GM21515 (cell line): ENCODE measurements around the gene FAM118A.
"Not testable (repeated sequence)": the region's sequence is repeated elsewhere in the genome, so short reads cannot be mapped to it uniquely, and the experiment has no call there.

ENCODE experiments used
- ATAC-seq: cut with Tn5 transposase; IDR thresholded peaks from one replicate; pipeline ENCODE4 v1.9.1; 2021; ENCODE audit not compliant: unreplicated experiment

FAM118A gene

GRCh38 chr22:45308391-45308956, 1.3 kb upstream of the FAM118A start:
- ATAC-seq: no peak

- ATAC-seq: no peak
Measured at GRCh38 chr22:45308957-45309421, 745 bp upstream of the FAM118A start.

GRCh38 chr22:45310331-45310976, 720 bp downstream of the FAM118A start:
- no peak for ATAC-seq

- ATAC-seq: no peak
Measured at GRCh38 chr22:45310977-45311531, 1.3 kb downstream of the FAM118A start.

- no peak for ATAC-seq
Measured at GRCh38 chr22:45312415-45312814, 2.7 kb downstream of the FAM118A start.

GRCh38 chr22:45312856-45313255, 3.1 kb downstream of the FAM118A start:
- no peak for ATAC-seq

GRCh38 chr22:45314054-45314721, 4.5 kb downstream of the FAM118A start:
- no peak for ATAC-seq

GRCh38 chr22:45314786-45315185, 5.1 kb downstream of the FAM118A start:
- no peak for ATAC-seq

- ATAC-seq: no peak
Measured at GRCh38 chr22:45316796-45317526, 7.2 kb downstream of the FAM118A start.

GRCh38 chr22:45317551-45318167, 7.9 kb downstream of the FAM118A start:
- no peak for ATAC-seq

- ATAC-seq: no peak
Measured at GRCh38 chr22:45318168-45318557, 8.4 kb downstream of the FAM118A start.

GRCh38 chr22:45318558-45319323, 9.0 kb downstream of the FAM118A start:
- no peak for ATAC-seq

GRCh38 chr22:45319324-45319685, 9.6 kb downstream of the FAM118A start:
- no peak for ATAC-seq

GRCh38 chr22:45320357-45320976, 10.7 kb downstream of the FAM118A start:
- ATAC-seq: no peak

- no peak for ATAC-seq
Measured at GRCh38 chr22:45321827-45322226, 12.1 kb downstream of the FAM118A start.

- ATAC-seq: no peak
Measured at GRCh38 chr22:45322873-45323525, 13.3 kb downstream of the FAM118A start.

- no peak for ATAC-seq
Measured at GRCh38 chr22:45323695-45324094, 14.0 kb downstream of the FAM118A start.

GRCh38 chr22:45324311-45324711, 14.6 kb downstream of the FAM118A start:
- no peak for ATAC-seq

GRCh38 chr22:45328261-45328660, 18.5 kb downstream of the FAM118A start:
- not testable (repeated sequence) for ATAC-seq
